Fibroblast of lung (primary cell): ENCODE measurements around the gene NFYC.

Experiments
- CTCF ChIP-seq, 2 donors: IDR thresholded peaks in 1 of 2; conservative IDR thresholded peaks in 1 of 2; 1 replicate in 1 of 2; 2 replicates in 1 of 2; pipeline ENCODE4 v1.5.1; 2011 to 2012; ENCODE audit warnings: low read length in 2 of 2, control low read depth in 1 of 2, inconsistent platforms in 1 of 2, low read depth in 1 of 2, mild to moderate bottlenecking in 1 of 2
- EZH2 ChIP-seq: IDR thresholded peaks from 2 replicates; pipeline ENCODE4 v1.5.1; 2012; ENCODE audit warnings: low read length, control low read depth, mild to moderate bottlenecking; ENCODE audit errors: missing control alignments

GRCh38 chr1:40806731-40807695 lies 115.5 kb downstream of the NFYC start:
- TF ChIP-seq CTCF (conservative IDR thresholded peaks at IDR 0.05 in 1 of 2, IDR thresholded peaks at IDR 0.05 in 1 of 2; ENCODE audit: low read depth in 1 of 2, low read length in 2 of 2) (no peak), EZH2 (no peak)
